ENCODE data around the gene ENAM.

DNA sequence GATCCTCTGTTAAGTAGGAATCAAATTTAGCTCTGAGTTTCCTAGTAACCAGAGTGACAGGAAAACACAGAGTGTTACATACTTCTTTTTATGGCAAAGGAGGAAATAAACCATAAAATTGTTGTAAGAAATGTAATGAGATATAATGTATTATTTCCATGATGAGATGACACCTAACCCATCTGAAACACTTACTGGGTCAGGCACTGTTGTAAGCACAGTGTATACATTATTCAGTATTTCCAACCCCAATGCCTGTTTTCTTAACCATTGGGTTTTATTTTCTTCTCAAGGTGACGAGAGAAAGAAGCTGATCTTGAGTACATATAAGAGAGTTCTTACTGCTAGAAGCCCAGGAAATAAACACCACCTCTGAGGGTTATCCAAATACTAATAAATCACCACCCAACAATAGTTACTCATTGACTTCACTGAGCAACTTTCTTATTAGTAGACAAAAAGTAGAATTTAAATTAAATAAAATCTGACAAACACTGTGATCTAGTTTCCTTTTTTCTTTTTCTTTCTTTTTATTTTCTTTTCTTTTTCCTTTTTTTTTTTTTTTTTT lies 4.2 kb upstream of the ENAM start:
- TF ChIP-seq CTCF (IDR thresholded peaks at IDR 0.05 in 8 of 11, conservative IDR thresholded peaks at IDR 0.05 in 3 of 11) (no peak), POLR2AphosphoS5 (IDR thresholded peaks at IDR 0.05) (no peak), POLR2A (IDR thresholded peaks at IDR 0.05) (no peak)
